ENCODE results near the gene KRTAP5-7. TPM values are rescaled to one million over a fixed set of nuclear protein-coding genes. Genes with fewer than 3 reads are reported as not detected.

The KRTAP5-7 gene
- total and polyA plus RNA-seq, 2 donors from 2014 or later: 0.22 TPM; not detected in 1

- intact Hi-C loops (cut with DNase I): no loop called here
- Histone ChIP-seq H3K9ac (ENCODE audit: low read length in 3 of 3) (no peak overlapping the region), H3K36me3 (ENCODE audit: control insufficient read depth in 2 of 3, insufficient read depth in 3 of 3, low read length in 3 of 3) (peaks cover 0 to 28% (median 21%) of the 10 kb centered on the region in 3 donors), H3K9me3 (ENCODE audit: control insufficient read depth in 2 of 3, insufficient read depth in 1 of 3, low read length in 3 of 3) (no peaks in the 10 kb centered on the region), H3K4me1 (ENCODE audit: control insufficient read depth in 2 of 3, insufficient read depth in 2 of 3, low read depth in 1 of 3, low read length in 3 of 3) (peaks cover 0 to 2% (median 0%) of the 10 kb centered on the region in 3 donors), H3K27me3 (ENCODE audit: control insufficient read depth, insufficient read depth, low read length) (no peaks in the 10 kb centered on the region), H3K4me3 (ENCODE audit: low read length in 3 of 3) (no peak overlapping the region), H3K27ac (ENCODE audit: low read depth in 2 of 2, low read length in 2 of 2) (no peak overlapping the region)
- DNase-seq: no peak
- TF ChIP-seq, protein P1, sequence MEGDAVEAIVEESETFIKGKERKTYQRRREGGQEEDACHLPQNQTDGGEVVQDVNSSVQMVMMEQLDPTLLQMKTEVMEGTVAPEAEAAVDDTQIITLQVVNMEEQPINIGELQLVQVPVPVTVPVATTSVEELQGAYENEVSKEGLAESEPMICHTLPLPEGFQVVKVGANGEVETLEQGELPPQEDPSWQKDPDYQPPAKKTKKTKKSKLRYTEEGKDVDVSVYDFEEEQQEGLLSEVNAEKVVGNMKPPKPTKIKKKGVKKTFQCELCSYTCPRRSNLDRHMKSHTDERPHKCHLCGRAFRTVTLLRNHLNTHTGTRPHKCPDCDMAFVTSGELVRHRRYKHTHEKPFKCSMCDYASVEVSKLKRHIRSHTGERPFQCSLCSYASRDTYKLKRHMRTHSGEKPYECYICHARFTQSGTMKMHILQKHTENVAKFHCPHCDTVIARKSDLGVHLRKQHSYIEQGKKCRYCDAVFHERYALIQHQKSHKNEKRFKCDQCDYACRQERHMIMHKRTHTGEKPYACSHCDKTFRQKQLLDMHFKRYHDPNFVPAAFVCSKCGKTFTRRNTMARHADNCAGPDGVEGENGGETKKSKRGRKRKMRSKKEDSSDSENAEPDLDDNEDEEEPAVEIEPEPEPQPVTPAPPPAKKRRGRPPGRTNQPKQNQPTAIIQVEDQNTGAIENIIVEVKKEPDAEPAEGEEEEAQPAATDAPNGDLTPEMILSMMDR (IDR thresholded peaks at IDR 0.05; ENCODE audit: borderline replicate concordance, extremely low read depth, insufficient read depth): no peak
- no peak for FAIRE-seq
These were observed 35.5 kb upstream of the KRTAP5-7 start for GRCh38 chr11:71491531-71491930.

DNA sequence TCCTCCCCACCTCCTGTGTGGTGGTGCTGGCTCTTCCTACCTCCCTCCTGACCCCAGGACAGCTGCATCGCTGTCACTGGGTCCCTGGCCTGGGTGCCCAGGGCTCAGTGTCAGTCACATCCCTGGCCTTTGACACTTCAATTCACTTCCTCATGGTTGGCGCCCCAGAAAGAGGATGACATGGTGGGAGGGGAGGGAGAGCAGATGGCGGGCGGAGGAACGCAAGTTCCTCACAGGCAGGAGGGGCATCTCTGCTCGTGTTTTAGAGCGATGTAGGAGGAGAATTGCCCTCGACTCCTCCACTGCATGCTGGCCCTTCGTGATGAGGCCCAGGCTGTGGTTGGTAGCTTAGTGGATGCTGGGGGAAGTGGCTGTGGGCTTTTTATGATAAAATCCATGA is 35.1 kb upstream of the KRTAP5-7 start:
- TF ChIP-seq, protein P1 (IDR thresholded peaks at IDR 0.05; ENCODE audit: borderline replicate concordance, extremely low read depth, insufficient read depth): no peak
- H3K4me3 ChIP-seq (ENCODE audit: low read length in 3 of 3): no peak overlapping the region
- intact Hi-C loops (cut with DNase I): no loop called here
- no peak for DNase-seq
- H3K27ac ChIP-seq (ENCODE audit: low read depth in 2 of 2, low read length in 2 of 2): no peak overlapping the region
- H3K9ac ChIP-seq (ENCODE audit: low read length in 3 of 3): no peak overlapping the region
- H3K27me3 ChIP-seq (ENCODE audit: control insufficient read depth, insufficient read depth, low read length): no peaks in the 10 kb centered on the region
- peaks cover 0 to 28% (median 21%) of the 10 kb centered on the region in 3 donors for H3K36me3 ChIP-seq (ENCODE audit: control insufficient read depth in 2 of 3, insufficient read depth in 3 of 3, low read length in 3 of 3)
- no peak for FAIRE-seq
- H3K4me1 ChIP-seq (ENCODE audit: control insufficient read depth in 2 of 3, insufficient read depth in 2 of 3, low read depth in 1 of 3, low read length in 3 of 3): peaks cover 0 to 2% (median 0%) of the 10 kb centered on the region in 3 donors
- no peaks in the 10 kb centered on the region for H3K9me3 ChIP-seq (ENCODE audit: control insufficient read depth in 2 of 3, insufficient read depth in 1 of 3, low read length in 3 of 3)

GRCh38 chr11:71495286-71496230 is 31.5 kb upstream of the KRTAP5-7 start:
- FAIRE-seq: no peak
- Histone ChIP-seq H3K36me3 (ENCODE audit: control insufficient read depth in 2 of 3, insufficient read depth in 3 of 3, low read length in 3 of 3) (peaks cover 2 to 50% (median 39%) of the 10 kb centered on the region in 3 donors), H3K9me3 (ENCODE audit: control insufficient read depth in 2 of 3, insufficient read depth in 1 of 3, low read length in 3 of 3) (no peaks in the 10 kb centered on the region), H3K9ac (ENCODE audit: low read length in 3 of 3) (no peak overlapping the region), H3K4me3 (ENCODE audit: low read length in 3 of 3) (no peak overlapping the region), H3K27ac (ENCODE audit: low read depth in 2 of 2, low read length in 2 of 2) (no peak overlapping the region), H3K27me3 (ENCODE audit: control insufficient read depth, insufficient read depth, low read length) (no peaks in the 10 kb centered on the region), H3K4me1 (ENCODE audit: control insufficient read depth in 2 of 3, insufficient read depth in 2 of 3, low read depth in 1 of 3, low read length in 3 of 3) (no peaks in the 10 kb centered on the region)
- TF ChIP-seq, protein P1 (IDR thresholded peaks at IDR 0.05; ENCODE audit: borderline replicate concordance, extremely low read depth, insufficient read depth): no peak
- intact Hi-C loops (cut with DNase I): no loop called here
- DNase-seq: peak in 3 of 5 donors; percentile 18 to 45 (median 21)
